NCI-H1436 treated with DMSO at 0.1 percent for 48 hours (cell line): ENCODE results near the gene AGMAT.

Experiments used
- DNase-seq: peaks from one replicate; lab custom pipeline; 2025; lab: John Stamatoyannopoulos, UW

Gene AGMAT

GRCh38 chr1:15559189-15559810, 25.6 kb downstream of the AGMAT start:
- DNase-seq, result no peak

GRCh38 chr1:15558516-15558915, 26.3 kb downstream of the AGMAT start:
- DNase-seq, result no peak

DNA sequence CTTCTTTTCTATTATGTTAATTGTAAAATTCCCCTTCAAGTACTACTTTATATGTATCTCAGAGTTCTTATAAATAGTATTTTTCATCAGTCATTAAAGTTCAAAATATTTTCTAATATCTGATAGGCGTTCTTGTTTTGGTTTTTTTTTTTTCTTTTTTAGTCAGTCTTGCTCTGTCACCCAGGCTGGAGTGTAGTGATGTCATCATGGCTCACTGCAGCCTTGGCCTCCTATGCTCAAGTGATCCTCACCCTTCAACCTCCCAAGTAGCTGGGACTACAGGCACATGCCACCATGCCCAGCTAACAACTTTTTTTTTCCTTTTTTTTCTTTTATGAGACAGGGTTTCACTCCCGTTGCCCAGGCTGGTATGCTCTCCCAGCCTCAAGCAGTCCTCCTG, 27.3 kb downstream of the AGMAT start:
- no peak for DNase-seq

DNA sequence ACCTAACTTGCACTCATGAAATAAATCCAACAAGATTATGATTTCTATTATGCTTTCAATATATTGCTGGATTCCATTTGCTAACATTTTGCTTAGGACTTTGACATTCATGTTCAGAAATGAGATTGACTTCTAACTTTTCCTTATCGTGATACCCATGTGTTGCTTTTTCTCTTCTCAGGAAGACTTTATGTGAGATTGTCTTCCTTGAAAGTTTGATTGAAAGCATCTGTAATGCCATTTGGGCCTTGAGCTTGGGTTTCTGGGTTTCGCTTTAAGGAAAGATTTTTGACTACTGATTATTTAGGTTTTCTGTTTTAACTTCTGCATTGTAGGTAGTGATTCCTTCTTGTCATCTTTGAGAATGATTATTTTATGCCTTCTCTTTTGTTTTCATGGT, 27.8 kb downstream of the AGMAT start:
- DNase-seq, result no peak

DNA sequence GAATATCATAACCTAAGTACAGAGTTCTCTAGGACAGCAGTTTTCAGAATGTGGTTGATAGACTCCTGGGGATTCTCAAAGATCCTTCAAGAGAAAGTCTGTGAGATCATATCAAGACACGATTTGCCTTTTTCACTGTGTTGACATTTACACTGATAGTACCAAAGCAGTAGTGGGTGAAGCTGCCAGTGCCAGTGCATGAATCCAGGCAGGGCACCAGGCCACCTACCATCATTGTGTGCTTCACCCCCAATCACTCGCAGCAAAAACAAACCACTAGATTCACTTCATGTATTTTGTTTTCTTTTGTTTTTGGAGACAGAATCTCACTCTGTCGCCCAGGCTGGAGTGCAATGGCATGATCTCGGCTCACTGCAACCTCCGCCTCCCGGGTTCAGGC, 34.3 kb downstream of the AGMAT start:
- DNase-seq, result no peak

- DNase-seq, result no peak
Measured at GRCh38 chr1:15546641-15547040, 38.2 kb downstream of the AGMAT start.

- no peak for DNase-seq
Measured at GRCh38 chr1:15543589-15544568, 41.0 kb downstream of the AGMAT start.

DNA sequence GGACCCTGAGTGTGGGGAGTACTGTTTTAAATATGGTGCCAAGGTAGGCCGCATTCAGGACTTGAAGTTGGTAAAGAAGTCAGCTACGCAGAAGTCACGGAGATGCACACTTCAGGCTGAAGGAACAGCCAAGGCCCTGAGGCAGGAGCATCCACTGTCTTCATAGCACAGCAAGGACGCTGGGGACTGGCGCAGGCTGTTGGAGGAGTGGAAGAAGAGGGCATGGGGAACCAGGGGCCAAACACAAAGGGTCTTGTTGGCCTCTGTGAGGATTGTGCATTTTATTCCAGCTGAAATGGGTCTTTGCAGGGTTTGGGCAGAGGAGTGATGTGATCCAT, 41.6 kb downstream of the AGMAT start:
- DNase-seq, result no peak

GRCh38 chr1:15542388-15543250, 42.2 kb downstream of the AGMAT start:
- DNase-seq, result no peak

GRCh38 chr1:15541231-15541792, 43.5 kb downstream of the AGMAT start:
- DNase-seq, result no peak

GRCh38 chr1:15540186-15540585, 44.7 kb downstream of the AGMAT start:
- DNase-seq, result no peak

DNA sequence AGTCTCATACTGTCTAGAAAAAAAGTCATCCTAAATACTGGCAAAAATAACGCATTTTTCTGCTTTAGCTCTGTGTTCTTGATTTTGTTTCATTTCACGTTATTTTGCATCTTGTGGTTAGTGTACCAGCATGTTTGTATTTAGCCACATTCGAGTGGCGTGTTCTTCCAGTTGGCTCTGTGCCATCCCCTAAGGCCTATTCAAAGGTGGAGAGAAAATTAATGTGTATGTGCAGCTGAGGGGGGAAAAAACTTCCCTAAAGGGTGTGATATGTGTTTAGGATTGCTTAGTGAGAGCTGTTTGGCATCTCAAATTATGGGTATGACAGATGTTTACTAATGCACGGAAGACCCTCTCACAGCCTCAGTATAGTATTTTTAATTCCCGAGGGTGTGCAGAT, 46.1 kb downstream of the AGMAT start:
- DNase-seq, result no peak

GRCh38 chr1:15531682-15532081, 53.2 kb downstream of the AGMAT start:
- DNase-seq, result no peak

GRCh38 chr1:15531003-15531402, 53.8 kb downstream of the AGMAT start:
- no peak for DNase-seq

- peak; percentile 99 for DNase-seq
Measured at GRCh38 chr1:15526490-15527339, 58.1 kb downstream of the AGMAT start, which contains the start of gene DNAJC16. DNAJC16 (plus strand) TSS chr1:15526848; CDS start chr1:15529106, 2,258 bp downstream.

GRCh38 chr1:15526021-15526489, 58.8 kb downstream of the AGMAT start:
- DNase-seq, result no peak

GRCh38 chr1:15525050-15526020, 59.5 kb downstream of the AGMAT start:
- DNase-seq, result no peak

- DNase-seq, result peak; percentile 91
Measured at GRCh38 chr1:15524283-15525049, 60.4 kb downstream of the AGMAT start.

GRCh38 chr1:15524021-15524282, 60.9 kb downstream of the AGMAT start, which contains the start of gene CASP9:
CASP9 (minus strand) TSS chr1:15524215; CDS start chr1:15524200, 15 bp downstream.
- DNase-seq, result no peak
